Panc1 (cell line): Measurements from ENCODE around the gene LCORL. TPM values are rescaled to one million over a fixed set of nuclear protein-coding genes. Genes with fewer than 3 reads are reported as not detected.
A peak's percentile ranks its signal among the peaks of the same experiment; 100 is the strongest.

Experiments used
- ATAC-seq: fragments of 200-7000 bp; cut with Tn5 transposase; 2 replicates; pipeline ENCODE4 v1.9.1; 2020; ENCODE audit warnings: mild to moderate bottlenecking, moderate library complexity
- BruUV-seq: library from RNA; stranded (reverse); fragments of 400-500 nt; replicated peaks from 2 replicates; lab custom pipeline; 2021; lab: Mats Ljungman, UMichigan
- CTCF ChIA-PET: fragments of 300-600 bp; sonication (Branson Sonifier 250); formaldehyde crosslinking; loops from one replicate; lab custom pipeline; 2022; ENCODE audit warnings: antibody characterized with exemption; lab: Charles Lee
- POLR2A ChIA-PET: fragments of 300-600 bp; sonication (Branson Sonifier 250); formaldehyde crosslinking; loops from one replicate; lab custom pipeline; 2022; ENCODE audit warnings: antibody characterized with exemption; lab: Charles Lee
- DNase-seq: peaks from one replicate; pipeline ENCODE4 v3.0.0-alpha.2; 2010; ENCODE audit warnings: low read depth, low spot score
- H3K27ac ChIP-seq: 2 replicates; pipeline ENCODE4 v1.5.1; 2011; ENCODE audit warnings: mild to moderate bottlenecking, low read length, inconsistent platforms
- H3K27me3 ChIP-seq: fragments of 200-500 bp; sonication (Bioruptor generic); 2 replicates; pipeline ENCODE4 v1.6.0; 2014; ENCODE audit warnings: low read length, inconsistent platforms; ENCODE audit not compliant: control insufficient read depth, insufficient read depth
- H3K36me3 ChIP-seq: fragments of 200-500 bp; sonication (Bioruptor generic); 2 replicates; pipeline ENCODE4 v1.5.1; 2014; ENCODE audit warnings: inconsistent platforms, mild to moderate bottlenecking, low read length, moderate library complexity; ENCODE audit not compliant: control insufficient read depth, insufficient read depth
- H3K4me1 ChIP-seq: 2 replicates; pipeline ENCODE4 v1.5.1; 2011; ENCODE audit warnings: inconsistent platforms, mild to moderate bottlenecking, low read length, moderate library complexity; ENCODE audit not compliant: control insufficient read depth, insufficient read depth
- H3K4me3 ChIP-seq, 2 experiments: 2 replicates each; pipeline ENCODE4 v1.5.1; 2011 to 2012; ENCODE audit warnings: low read depth in 2 of 2, low read length in 2 of 2, mild to moderate bottlenecking in 2 of 2, inconsistent platforms in 1 of 2, moderate library complexity in 1 of 2
- H3K9me3 ChIP-seq: fragments of 200-500 bp; sonication (Bioruptor generic); 2 replicates; pipeline ENCODE4 v1.5.1; 2014; ENCODE audit warnings: low read depth, mild to moderate bottlenecking, inconsistent platforms, low read length, moderate library complexity; ENCODE audit not compliant: control insufficient read depth, insufficient read depth
- POLR2AphosphoS5 ChIP-seq: IDR thresholded peaks from 2 replicates; pipeline ENCODE4 v1.6.1; 2012; ENCODE audit warnings: mild to moderate bottlenecking, low read depth, low read length, moderate library complexity
- REST ChIP-seq, 2 experiments: IDR thresholded peaks; 2 replicates each; pipeline ENCODE4 v1.6.1; 2011 to 2012; ENCODE audit warnings: low read depth in 2 of 2, control low read depth in 1 of 2, low read length in 1 of 2, mild to moderate bottlenecking in 1 of 2, moderate library complexity in 1 of 2; ENCODE audit not compliant: insufficient read depth in 1 of 2
- SIN3A ChIP-seq: IDR thresholded peaks from 2 replicates; pipeline ENCODE4 v1.6.1; 2012; ENCODE audit warnings: low read depth, mild to moderate bottlenecking, low read length, moderate library complexity, borderline replicate concordance; ENCODE audit not compliant: insufficient read depth
- TCF7L2 ChIP-seq: IDR thresholded peaks from 2 replicates; pipeline ENCODE4 v1.6.1; 2011; ENCODE audit warnings: mild to moderate bottlenecking, low read depth, low read length, inconsistent platforms
- in situ Hi-C: cut with HindIII; loops from 2 replicates; pipeline ENCODE4 v1.10.0; 2016; ENCODE audit warnings: low sequenced_read_pairs, low pct_unique_long_range_greater_than_20kb
- intact Hi-C: fragments of 100-400 bp; cut with micrococcal nuclease; formaldehyde crosslinking; loops from one replicate; pipeline ENCODE4 v1.10.0; 2022; ENCODE audit not compliant: unreplicated experiment
- total RNA-seq: library from RNA; stranded (reverse); gene quantifications from one replicate; pipeline ENCODE4 v1.2.1, GENCODE V29; 2021; ENCODE audit not compliant: unreplicated experiment
- TF ChIP-seq, protein P1 (sequence below): fragments of 450-650 bp; IDR thresholded peaks from 2 replicates; pipeline ENCODE4 v1.5.1; 2017; ENCODE audit warnings: mild to moderate bottlenecking

LCORL gene
- total RNA-seq, 1 experiment from 2014 or later, result 17.5 TPM

GRCh38 chr4:18020145-18020670 lies 1.3 kb downstream of the LCORL start:
- peaks cover 5% of the 10 kb centered on the region; the same call in 1 of the 2 replicates for H3K4me1 ChIP-seq
- TF ChIP-seq TCF7L2, result no peak
- no peak for TF ChIP-seq SIN3A
- TF ChIP-seq REST (IDR thresholded peaks at IDR 0.05; ENCODE audit: insufficient read depth in 1 of 2, low read depth in 2 of 2, low read length in 1 of 2), result no peak
- TF ChIP-seq POLR2AphosphoS5, result no peak
- TF ChIP-seq, protein P1, sequence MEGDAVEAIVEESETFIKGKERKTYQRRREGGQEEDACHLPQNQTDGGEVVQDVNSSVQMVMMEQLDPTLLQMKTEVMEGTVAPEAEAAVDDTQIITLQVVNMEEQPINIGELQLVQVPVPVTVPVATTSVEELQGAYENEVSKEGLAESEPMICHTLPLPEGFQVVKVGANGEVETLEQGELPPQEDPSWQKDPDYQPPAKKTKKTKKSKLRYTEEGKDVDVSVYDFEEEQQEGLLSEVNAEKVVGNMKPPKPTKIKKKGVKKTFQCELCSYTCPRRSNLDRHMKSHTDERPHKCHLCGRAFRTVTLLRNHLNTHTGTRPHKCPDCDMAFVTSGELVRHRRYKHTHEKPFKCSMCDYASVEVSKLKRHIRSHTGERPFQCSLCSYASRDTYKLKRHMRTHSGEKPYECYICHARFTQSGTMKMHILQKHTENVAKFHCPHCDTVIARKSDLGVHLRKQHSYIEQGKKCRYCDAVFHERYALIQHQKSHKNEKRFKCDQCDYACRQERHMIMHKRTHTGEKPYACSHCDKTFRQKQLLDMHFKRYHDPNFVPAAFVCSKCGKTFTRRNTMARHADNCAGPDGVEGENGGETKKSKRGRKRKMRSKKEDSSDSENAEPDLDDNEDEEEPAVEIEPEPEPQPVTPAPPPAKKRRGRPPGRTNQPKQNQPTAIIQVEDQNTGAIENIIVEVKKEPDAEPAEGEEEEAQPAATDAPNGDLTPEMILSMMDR, result no peak
- in situ Hi-C loops (no loop called here), intact Hi-C loops (no loop called here)
- POLR2A ChIA-PET, result no interaction called here
- DNase-seq (no peak), ATAC-seq (no peak)
- peak overlapping the region; percentile 87 to 93 for H3K4me3 ChIP-seq
- peaks cover 4% of the 10 kb centered on the region for H3K27me3 ChIP-seq
- H3K36me3 ChIP-seq, result no peaks in the 10 kb centered on the region; the same call in 1 of the 2 replicates
- BruUV-seq, result TSS peak; percentile 51
- no peaks in the 10 kb centered on the region for H3K9me3 ChIP-seq
- CTCF ChIA-PET, result no interaction called here
- peak overlapping the region; percentile 90 for H3K27ac ChIP-seq

DNA sequence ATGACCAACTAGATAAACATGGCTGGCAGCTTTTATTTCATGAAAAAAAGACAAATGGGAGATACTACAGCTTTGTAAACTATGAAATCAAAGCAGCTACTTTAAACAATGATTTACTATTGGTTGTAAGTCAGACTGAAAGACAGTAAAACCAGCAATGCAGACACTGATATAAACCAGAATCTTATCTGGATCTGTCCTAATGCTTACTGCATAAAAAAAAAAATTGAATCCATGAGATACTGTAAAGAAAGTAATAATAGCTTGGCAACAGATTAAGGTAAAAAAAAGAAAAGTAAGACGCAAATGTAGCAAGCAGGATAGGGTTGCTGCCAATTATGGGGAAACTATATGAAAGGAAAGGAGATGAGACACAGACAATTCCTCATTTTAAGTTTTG lies 7.3 kb downstream of the LCORL start:
- no peak for TF ChIP-seq SIN3A
- TF ChIP-seq REST (IDR thresholded peaks at IDR 0.05; ENCODE audit: insufficient read depth in 1 of 2, low read depth in 2 of 2, low read length in 1 of 2), result no peak
- no peak for TF ChIP-seq TCF7L2
- TF ChIP-seq, protein P1, result no peak
- TF ChIP-seq POLR2AphosphoS5, result no peak
- no peaks in the 10 kb centered on the region for H3K27me3 ChIP-seq
- no peak overlapping the region for H3K27ac ChIP-seq
- ATAC-seq, result no peak
- POLR2A ChIA-PET, result no interaction called here
- H3K36me3 ChIP-seq, result no peaks in the 10 kb centered on the region
- intact Hi-C loops, result no loop called here
- no peak for DNase-seq
- H3K4me3 ChIP-seq, result no peak overlapping the region
- no peaks in the 10 kb centered on the region; the same call in none of the 2 replicates for H3K4me1 ChIP-seq
- BruUV-seq, result no TSS peak
- H3K9me3 ChIP-seq, result no peaks in the 10 kb centered on the region
- in situ Hi-C loops, result no loop called here
- CTCF ChIA-PET, result no interaction called here
